Measurements from ENCODE around the gene SGF29. TPM values are rescaled to one million over a fixed set of nuclear protein-coding genes. Genes with fewer than 3 reads are reported as not detected.
A peak's percentile ranks its signal among the peaks of the same experiment; 100 is the strongest.
"Not testable (repeated sequence)": the region's sequence is repeated elsewhere in the genome, so short reads cannot be mapped to it uniquely, and the experiment has no call there.

Gene SGF29
- total RNA-seq, 2 experiments from 2014 or later = 23.6 to 35.5 TPM

GRCh38 chr16:28621481-28622155 lies 67.9 kb downstream of the SGF29 start:
- Mint-ChIP-seq H3K4me1 (peaks cover 16% of the 10 kb centered on the region), H3K27me3 (no peaks in the 10 kb centered on the region), H3K9me3 (ENCODE audit: low read depth) (no peaks in the 10 kb centered on the region), H3K27ac (peak overlapping the region; percentile 58), H3K4me3 (peak overlapping the region; percentile 77), H3K36me3 (ENCODE audit: low read depth) (peaks cover 8% of the 10 kb centered on the region)
- POLR2A ChIA-PET = interaction anchor here (1.2 kb wide), 1 partner anchor 87 kb away, joined by 3 read pairs; no protein-coding TSS in a partner anchor
- ATAC-seq (no peak), DNase-seq (no peak)
- intact Hi-C loops (cut with DNase I, micrococcal nuclease) = loop anchor here in 1 of 2 experiments (5.0 kb wide), 1 partner anchor 69 kb away; the partner anchor contains the start of gene SGF29
- CTCF ChIA-PET = no interaction called here

GRCh38 chr16:28622532-28623171 lies 68.9 kb downstream of the SGF29 start:
- Mint-ChIP-seq H3K4me3 (peak overlapping the region; percentile 77), H3K4me1 (peaks cover 16% of the 10 kb centered on the region), H3K27ac (peak overlapping the region; percentile 88)
- H3K36me3 Mint-ChIP-seq (ENCODE audit: low read depth); CTCF ChIA-PET; H3K27me3 Mint-ChIP-seq; POLR2A ChIA-PET; H3K9me3 Mint-ChIP-seq (ENCODE audit: low read depth): not testable (repeated sequence)
- peak; percentile 13 for ATAC-seq
- peak; percentile 34 for DNase-seq
- intact Hi-C loops (cut with DNase I, micrococcal nuclease) = loop anchor here in 1 of 2 experiments (5.0 kb wide), 1 partner anchor 70 kb away; the partner anchor contains the start of gene SGF29

- DNase-seq = peak; percentile 81
- CTCF ChIA-PET = interaction anchor here (0.6 kb wide), 1 partner anchor 92 kb away, joined by 5 read pairs; no protein-coding TSS in a partner anchor
- Mint-ChIP-seq H3K4me1 (peaks cover 16% of the 10 kb centered on the region), H3K36me3 (ENCODE audit: low read depth) (peaks cover 8% of the 10 kb centered on the region), H3K27me3 (no peaks in the 10 kb centered on the region), H3K27ac (peak overlapping the region; percentile 88), H3K4me3 (peak overlapping the region; percentile 77), H3K9me3 (ENCODE audit: low read depth) (no peaks in the 10 kb centered on the region)
- intact Hi-C loops (cut with DNase I, micrococcal nuclease) = loop anchor here in 1 of 2 experiments (5.0 kb wide), 1 partner anchor 71 kb away; the partner anchor contains the start of gene SGF29
- peak; percentile 94 for ATAC-seq
- POLR2A ChIA-PET = interaction anchor here (0.6 kb wide), 1 partner anchor 387 kb away, joined by 5 read pairs; no protein-coding TSS in a partner anchor
These were observed 69.5 kb downstream of the SGF29 start for GRCh38 chr16:28623172-28623711.

- H3K36me3 Mint-ChIP-seq (ENCODE audit: low read depth); ATAC-seq: not testable (repeated sequence)
These were observed 77.2 kb downstream of the SGF29 start for GRCh38 chr16:28630905-28631304.

GRCh38 chr16:28636093-28636823 lies 82.5 kb downstream of the SGF29 start:
- POLR2A ChIA-PET; ATAC-seq; H3K36me3 Mint-ChIP-seq (ENCODE audit: low read depth); H3K27me3 Mint-ChIP-seq; H3K27ac Mint-ChIP-seq; H3K9me3 Mint-ChIP-seq (ENCODE audit: low read depth); intact Hi-C loops (cut with DNase I, micrococcal nuclease); H3K4me1 Mint-ChIP-seq; CTCF ChIA-PET; DNase-seq; H3K4me3 Mint-ChIP-seq: not testable (repeated sequence)

More at GRCh38 chr16:28630905-28631304, 77.2 kb downstream of the SGF29 start:
- DNase-seq; H3K27ac Mint-ChIP-seq; H3K4me3 Mint-ChIP-seq; intact Hi-C loops (cut with DNase I, micrococcal nuclease); POLR2A ChIA-PET; H3K27me3 Mint-ChIP-seq; H3K4me1 Mint-ChIP-seq; H3K9me3 Mint-ChIP-seq (ENCODE audit: low read depth): not testable (repeated sequence)
- CTCF ChIA-PET = interaction anchor here (0.6 kb wide), 1 partner anchor 13 kb away, joined by 3 read pairs; no protein-coding TSS in a partner anchor

GRCh38 chr16:28637765-28638164 lies 84.0 kb downstream of the SGF29 start, which contains the start of gene NPIPB8:
TSS of gene NPIPB8 (plus strand) at chr16:28638065. CDS start at chr16:28638361, 296 bp downstream.
- H3K27me3 Mint-ChIP-seq; CTCF ChIA-PET; H3K4me3 Mint-ChIP-seq; H3K36me3 Mint-ChIP-seq (ENCODE audit: low read depth); H3K9me3 Mint-ChIP-seq (ENCODE audit: low read depth); intact Hi-C loops (cut with DNase I, micrococcal nuclease); ATAC-seq; DNase-seq; H3K27ac Mint-ChIP-seq; POLR2A ChIA-PET; H3K4me1 Mint-ChIP-seq: not testable (repeated sequence)

- H3K9me3 Mint-ChIP-seq (ENCODE audit: low read depth); intact Hi-C loops (cut with DNase I, micrococcal nuclease); H3K4me3 Mint-ChIP-seq; H3K27me3 Mint-ChIP-seq; DNase-seq; H3K27ac Mint-ChIP-seq; POLR2A ChIA-PET; CTCF ChIA-PET; H3K4me1 Mint-ChIP-seq; H3K36me3 Mint-ChIP-seq (ENCODE audit: low read depth); ATAC-seq: not testable (repeated sequence)
These were observed 84.6 kb downstream of the SGF29 start for GRCh38 chr16:28638359-28638758.

GRCh38 chr16:28639959-28640358 lies 86.2 kb downstream of the SGF29 start:
- H3K4me1 Mint-ChIP-seq; POLR2A ChIA-PET; CTCF ChIA-PET; H3K4me3 Mint-ChIP-seq; intact Hi-C loops (cut with DNase I, micrococcal nuclease); H3K9me3 Mint-ChIP-seq (ENCODE audit: low read depth); H3K27me3 Mint-ChIP-seq; H3K36me3 Mint-ChIP-seq (ENCODE audit: low read depth); H3K27ac Mint-ChIP-seq; ATAC-seq: not testable (repeated sequence)
- peak; percentile 13 for DNase-seq

Other genes starting within 250 kb of the SGF29 start
- gene NPIPB6, start 190.4 kb upstream of the SGF29 start, total RNA-seq = 1 to 10 TPM; 1.7 to 1.8 TPM
- gene EIF3CL, start 150.1 kb upstream of the SGF29 start, total RNA-seq = 100 to 1,000 TPM; 121 to 294 TPM
- under 1 TPM in 1 of 2 experiments, not detected in 1; 0.42 TPM for gene NPIPB7, start 81.6 kb upstream of the SGF29 start, total RNA-seq
- gene CLN3, start 61.8 kb upstream of the SGF29 start, total RNA-seq = 10 to 100 TPM; 19.0 to 24.6 TPM
- 1 to 10 TPM; 1.8 to 2.4 TPM for gene APOBR, start 59.3 kb upstream of the SGF29 start, total RNA-seq
- gene IL27, start 47.1 kb upstream of the SGF29 start, total RNA-seq = not detected
- gene NUPR1, start 14.9 kb upstream of the SGF29 start, total RNA-seq = not detected
- under 1 TPM; 0.26 to 0.30 TPM for gene SULT1A2, start 43.1 kb downstream of the SGF29 start, total RNA-seq
- 10 to 100 TPM; 12.1 to 13.9 TPM for gene SULT1A1, start 56.1 kb downstream of the SGF29 start, total RNA-seq
- gene NPIPB8, start 84.1 kb downstream of the SGF29 start, total RNA-seq = under 1 TPM in 1 of 2 experiments, not detected in 1; 0.37 TPM
- gene EIF3C, start 157.5 kb downstream of the SGF29 start, total RNA-seq = 100 to 1,000 TPM; 877 to 952 TPM
- under 1 TPM; 0.83 to 0.91 TPM for gene NPIPB9, start 197.9 kb downstream of the SGF29 start, total RNA-seq

Measured in activated CD4-positive, alpha-beta T cell treated with anti-CD3 and anti-CD28 coated beads for 36 hours (primary cell).